H1 (cell line): ENCODE data around the gene KCNMB1. TPM values are rescaled to one million over a fixed set of nuclear protein-coding genes. Genes with fewer than 3 reads are reported as not detected.

Experiments
- NANOG ChIP-seq: IDR thresholded peaks from 2 replicates; pipeline ENCODE4 v1.6.1; 2011; ENCODE audit warnings: low read length, low read depth, mild to moderate bottlenecking, inconsistent platforms; ENCODE audit not compliant: insufficient read depth, poor library complexity, severe bottlenecking
- PHF8 ChIP-seq: fragments of 200-600 bp; sonication (generic); conservative IDR thresholded peaks from 2 replicates; pipeline ENCODE4 v1.7.1; 2012; ENCODE audit warnings: low read depth, mild to moderate bottlenecking, inconsistent platforms, low read length, moderate library complexity
- RAD21 ChIP-seq, 2 experiments: IDR thresholded peaks in 1 of 2; conservative IDR thresholded peaks in 1 of 2; 2 replicates each; pipeline ENCODE4 v1.6.1; 2011; ENCODE audit warnings: low read depth in 2 of 2, low read length in 2 of 2, improper control_type of control experiment in 1 of 2, inconsistent platforms in 1 of 2, mild to moderate bottlenecking in 1 of 2, moderate library complexity in 1 of 2
- SIN3A ChIP-seq, 2 experiments: IDR thresholded peaks in 1 of 2; conservative IDR thresholded peaks in 1 of 2; 2 replicates each; pipeline ENCODE4 v1.6.1; 2011 to 2012; ENCODE audit warnings: low read length in 2 of 2, improper control_type of control experiment in 1 of 2, low read depth in 1 of 2, mild to moderate bottlenecking in 1 of 2
- TCF12 ChIP-seq: IDR thresholded peaks from 2 replicates; pipeline ENCODE4 v1.6.1; 2011; ENCODE audit warnings: low read depth, mild to moderate bottlenecking, low read length
- polyA plus RNA-seq, 7 experiments: library from polyadenylated mRNA; depleted of rRNA in 3 of 7; stranded (reverse) in 5 of 7; unstranded in 2 of 7; fragments of >200 nt in 5 of 7; fragments of 200-250 nt in 2 of 7; gene quantifications; 1 replicate in 5 of 7; 2 replicates in 1 of 7; 4 replicates in 1 of 7; pipeline versions ENCODE4 v1.2.1 to v1.2.3, GENCODE V29; 2011 to 2013; ENCODE audit warnings: missing spikeins in 2 of 7, mixed read lengths in 2 of 7
- total RNA-seq: library from RNA; stranded (reverse); fragmentation: NEBNext Ultra II Directional; extraction: Animal tissue kit (Norgen Biotek cat#: 25700); gene quantifications from 2 replicates; pipeline ENCODE4 v1.2.1, GENCODE V29; 2021
- TF ChIP-seq, protein P1 (sequence below): fragments of 300-600 bp; sonication (generic); IDR thresholded peaks from 2 replicates; pipeline ENCODE4 v1.7.1; 2012; ENCODE audit warnings: low read length, moderate library complexity, mild to moderate bottlenecking, inconsistent platforms; ENCODE audit not compliant: insufficient replicate concordance
- TF ChIP-seq, protein P2 (sequence below), 3 experiments: IDR thresholded peaks; 1 replicate in 2 of 3; 2 replicates in 1 of 3; pipeline versions ENCODE4 v1.5.1 to v1.6.1; 2011; ENCODE audit warnings: low read length in 3 of 3, mild to moderate bottlenecking in 3 of 3, inconsistent platforms in 2 of 3, low read depth in 1 of 3, moderate library complexity in 1 of 3; ENCODE audit not compliant: insufficient read depth in 1 of 3; ENCODE audit errors: control extremely low read depth in 1 of 3

The KCNMB1 gene
- total and polyA plus RNA-seq, 2 of the 8 experiments (the other 6 are each of a cell fraction or from before 2014, with no cell fraction given): 0.08 to 0.19 TPM

DNA sequence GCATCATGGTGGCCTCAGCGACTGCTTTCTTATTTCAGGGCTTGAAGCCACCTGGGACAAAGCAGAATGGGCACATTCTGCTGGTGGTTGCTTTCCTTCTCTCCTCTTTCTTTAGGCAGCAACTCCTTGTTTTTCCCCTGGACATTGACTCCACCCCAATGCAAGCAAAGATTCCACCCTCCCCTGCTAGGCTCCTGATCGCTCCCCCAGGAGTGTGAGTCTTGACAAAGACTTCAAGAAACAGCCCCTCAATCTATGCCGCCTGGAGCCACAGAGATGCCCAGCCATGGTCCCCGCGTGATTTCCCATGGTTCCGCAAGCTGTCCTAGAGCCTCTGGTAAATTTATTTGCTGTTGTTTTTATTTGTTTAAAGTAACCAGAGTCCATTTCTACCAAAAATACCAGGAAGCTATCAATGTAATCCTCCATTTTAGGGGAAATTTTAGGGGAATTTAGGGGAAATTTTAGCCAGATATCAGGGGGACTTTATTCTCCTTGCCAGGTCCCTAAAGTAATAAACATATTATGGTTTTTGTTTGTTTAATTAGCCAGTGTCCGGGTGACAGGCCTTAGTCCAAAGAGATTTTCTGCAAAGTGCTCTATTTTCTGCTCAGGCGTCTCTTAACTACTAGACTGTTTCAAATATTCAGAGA is 2.3 kb downstream of the KCNMB1 start (continued):
- TF ChIP-seq, protein P1, sequence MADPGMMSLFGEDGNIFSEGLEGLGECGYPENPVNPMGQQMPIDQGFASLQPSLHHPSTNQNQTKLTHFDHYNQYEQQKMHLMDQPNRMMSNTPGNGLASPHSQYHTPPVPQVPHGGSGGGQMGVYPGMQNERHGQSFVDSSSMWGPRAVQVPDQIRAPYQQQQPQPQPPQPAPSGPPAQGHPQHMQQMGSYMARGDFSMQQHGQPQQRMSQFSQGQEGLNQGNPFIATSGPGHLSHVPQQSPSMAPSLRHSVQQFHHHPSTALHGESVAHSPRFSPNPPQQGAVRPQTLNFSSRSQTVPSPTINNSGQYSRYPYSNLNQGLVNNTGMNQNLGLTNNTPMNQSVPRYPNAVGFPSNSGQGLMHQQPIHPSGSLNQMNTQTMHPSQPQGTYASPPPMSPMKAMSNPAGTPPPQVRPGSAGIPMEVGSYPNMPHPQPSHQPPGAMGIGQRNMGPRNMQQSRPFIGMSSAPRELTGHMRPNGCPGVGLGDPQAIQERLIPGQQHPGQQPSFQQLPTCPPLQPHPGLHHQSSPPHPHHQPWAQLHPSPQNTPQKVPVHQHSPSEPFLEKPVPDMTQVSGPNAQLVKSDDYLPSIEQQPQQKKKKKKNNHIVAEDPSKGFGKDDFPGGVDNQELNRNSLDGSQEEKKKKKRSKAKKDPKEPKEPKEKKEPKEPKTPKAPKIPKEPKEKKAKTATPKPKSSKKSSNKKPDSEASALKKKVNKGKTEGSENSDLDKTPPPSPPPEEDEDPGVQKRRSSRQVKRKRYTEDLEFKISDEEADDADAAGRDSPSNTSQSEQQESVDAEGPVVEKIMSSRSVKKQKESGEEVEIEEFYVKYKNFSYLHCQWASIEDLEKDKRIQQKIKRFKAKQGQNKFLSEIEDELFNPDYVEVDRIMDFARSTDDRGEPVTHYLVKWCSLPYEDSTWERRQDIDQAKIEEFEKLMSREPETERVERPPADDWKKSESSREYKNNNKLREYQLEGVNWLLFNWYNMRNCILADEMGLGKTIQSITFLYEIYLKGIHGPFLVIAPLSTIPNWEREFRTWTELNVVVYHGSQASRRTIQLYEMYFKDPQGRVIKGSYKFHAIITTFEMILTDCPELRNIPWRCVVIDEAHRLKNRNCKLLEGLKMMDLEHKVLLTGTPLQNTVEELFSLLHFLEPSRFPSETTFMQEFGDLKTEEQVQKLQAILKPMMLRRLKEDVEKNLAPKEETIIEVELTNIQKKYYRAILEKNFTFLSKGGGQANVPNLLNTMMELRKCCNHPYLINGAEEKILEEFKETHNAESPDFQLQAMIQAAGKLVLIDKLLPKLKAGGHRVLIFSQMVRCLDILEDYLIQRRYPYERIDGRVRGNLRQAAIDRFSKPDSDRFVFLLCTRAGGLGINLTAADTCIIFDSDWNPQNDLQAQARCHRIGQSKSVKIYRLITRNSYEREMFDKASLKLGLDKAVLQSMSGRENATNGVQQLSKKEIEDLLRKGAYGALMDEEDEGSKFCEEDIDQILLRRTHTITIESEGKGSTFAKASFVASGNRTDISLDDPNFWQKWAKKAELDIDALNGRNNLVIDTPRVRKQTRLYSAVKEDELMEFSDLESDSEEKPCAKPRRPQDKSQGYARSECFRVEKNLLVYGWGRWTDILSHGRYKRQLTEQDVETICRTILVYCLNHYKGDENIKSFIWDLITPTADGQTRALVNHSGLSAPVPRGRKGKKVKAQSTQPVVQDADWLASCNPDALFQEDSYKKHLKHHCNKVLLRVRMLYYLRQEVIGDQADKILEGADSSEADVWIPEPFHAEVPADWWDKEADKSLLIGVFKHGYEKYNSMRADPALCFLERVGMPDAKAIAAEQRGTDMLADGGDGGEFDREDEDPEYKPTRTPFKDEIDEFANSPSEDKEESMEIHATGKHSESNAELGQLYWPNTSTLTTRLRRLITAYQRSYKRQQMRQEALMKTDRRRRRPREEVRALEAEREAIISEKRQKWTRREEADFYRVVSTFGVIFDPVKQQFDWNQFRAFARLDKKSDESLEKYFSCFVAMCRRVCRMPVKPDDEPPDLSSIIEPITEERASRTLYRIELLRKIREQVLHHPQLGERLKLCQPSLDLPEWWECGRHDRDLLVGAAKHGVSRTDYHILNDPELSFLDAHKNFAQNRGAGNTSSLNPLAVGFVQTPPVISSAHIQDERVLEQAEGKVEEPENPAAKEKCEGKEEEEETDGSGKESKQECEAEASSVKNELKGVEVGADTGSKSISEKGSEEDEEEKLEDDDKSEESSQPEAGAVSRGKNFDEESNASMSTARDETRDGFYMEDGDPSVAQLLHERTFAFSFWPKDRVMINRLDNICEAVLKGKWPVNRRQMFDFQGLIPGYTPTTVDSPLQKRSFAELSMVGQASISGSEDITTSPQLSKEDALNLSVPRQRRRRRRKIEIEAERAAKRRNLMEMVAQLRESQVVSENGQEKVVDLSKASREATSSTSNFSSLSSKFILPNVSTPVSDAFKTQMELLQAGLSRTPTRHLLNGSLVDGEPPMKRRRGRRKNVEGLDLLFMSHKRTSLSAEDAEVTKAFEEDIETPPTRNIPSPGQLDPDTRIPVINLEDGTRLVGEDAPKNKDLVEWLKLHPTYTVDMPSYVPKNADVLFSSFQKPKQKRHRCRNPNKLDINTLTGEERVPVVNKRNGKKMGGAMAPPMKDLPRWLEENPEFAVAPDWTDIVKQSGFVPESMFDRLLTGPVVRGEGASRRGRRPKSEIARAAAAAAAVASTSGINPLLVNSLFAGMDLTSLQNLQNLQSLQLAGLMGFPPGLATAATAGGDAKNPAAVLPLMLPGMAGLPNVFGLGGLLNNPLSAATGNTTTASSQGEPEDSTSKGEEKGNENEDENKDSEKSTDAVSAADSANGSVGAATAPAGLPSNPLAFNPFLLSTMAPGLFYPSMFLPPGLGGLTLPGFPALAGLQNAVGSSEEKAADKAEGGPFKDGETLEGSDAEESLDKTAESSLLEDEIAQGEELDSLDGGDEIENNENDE: no peak
- no peak for TF ChIP-seq PHF8
- TF ChIP-seq SIN3A (conservative IDR thresholded peaks at IDR 0.05 in 1 of 2, IDR thresholded peaks at IDR 0.05 in 1 of 2; ENCODE audit: low read depth in 1 of 2, low read length in 2 of 2): no peak
- no peak for TF ChIP-seq TCF12
- no peak for TF ChIP-seq RAD21 (IDR thresholded peaks at IDR 0.05 in 1 of 2, conservative IDR thresholded peaks at IDR 0.05 in 1 of 2; ENCODE audit: low read depth in 2 of 2, low read length in 2 of 2)
- TF ChIP-seq, protein P2, sequence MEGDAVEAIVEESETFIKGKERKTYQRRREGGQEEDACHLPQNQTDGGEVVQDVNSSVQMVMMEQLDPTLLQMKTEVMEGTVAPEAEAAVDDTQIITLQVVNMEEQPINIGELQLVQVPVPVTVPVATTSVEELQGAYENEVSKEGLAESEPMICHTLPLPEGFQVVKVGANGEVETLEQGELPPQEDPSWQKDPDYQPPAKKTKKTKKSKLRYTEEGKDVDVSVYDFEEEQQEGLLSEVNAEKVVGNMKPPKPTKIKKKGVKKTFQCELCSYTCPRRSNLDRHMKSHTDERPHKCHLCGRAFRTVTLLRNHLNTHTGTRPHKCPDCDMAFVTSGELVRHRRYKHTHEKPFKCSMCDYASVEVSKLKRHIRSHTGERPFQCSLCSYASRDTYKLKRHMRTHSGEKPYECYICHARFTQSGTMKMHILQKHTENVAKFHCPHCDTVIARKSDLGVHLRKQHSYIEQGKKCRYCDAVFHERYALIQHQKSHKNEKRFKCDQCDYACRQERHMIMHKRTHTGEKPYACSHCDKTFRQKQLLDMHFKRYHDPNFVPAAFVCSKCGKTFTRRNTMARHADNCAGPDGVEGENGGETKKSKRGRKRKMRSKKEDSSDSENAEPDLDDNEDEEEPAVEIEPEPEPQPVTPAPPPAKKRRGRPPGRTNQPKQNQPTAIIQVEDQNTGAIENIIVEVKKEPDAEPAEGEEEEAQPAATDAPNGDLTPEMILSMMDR (IDR thresholded peaks at IDR 0.05; ENCODE audit: control extremely low read depth in 1 of 3, insufficient read depth in 1 of 3, low read depth in 1 of 3, low read length in 3 of 3): no peak
- no peak for TF ChIP-seq NANOG
